HG03575 (cell line): Measurements from ENCODE around the gene SLC7A7.
"Not testable (repeated sequence)": the region's sequence is repeated elsewhere in the genome, so short reads cannot be mapped to it uniquely, and the experiment has no call there.

Experiments used
- ATAC-seq: cut with Tn5 transposase; IDR thresholded peaks from one replicate; pipeline ENCODE4 v1.9.1; 2021; ENCODE audit not compliant: unreplicated experiment, insufficient number of reproducible peaks, low FRiP score; ENCODE audit errors: extremely low read depth

The SLC7A7 gene

DNA sequence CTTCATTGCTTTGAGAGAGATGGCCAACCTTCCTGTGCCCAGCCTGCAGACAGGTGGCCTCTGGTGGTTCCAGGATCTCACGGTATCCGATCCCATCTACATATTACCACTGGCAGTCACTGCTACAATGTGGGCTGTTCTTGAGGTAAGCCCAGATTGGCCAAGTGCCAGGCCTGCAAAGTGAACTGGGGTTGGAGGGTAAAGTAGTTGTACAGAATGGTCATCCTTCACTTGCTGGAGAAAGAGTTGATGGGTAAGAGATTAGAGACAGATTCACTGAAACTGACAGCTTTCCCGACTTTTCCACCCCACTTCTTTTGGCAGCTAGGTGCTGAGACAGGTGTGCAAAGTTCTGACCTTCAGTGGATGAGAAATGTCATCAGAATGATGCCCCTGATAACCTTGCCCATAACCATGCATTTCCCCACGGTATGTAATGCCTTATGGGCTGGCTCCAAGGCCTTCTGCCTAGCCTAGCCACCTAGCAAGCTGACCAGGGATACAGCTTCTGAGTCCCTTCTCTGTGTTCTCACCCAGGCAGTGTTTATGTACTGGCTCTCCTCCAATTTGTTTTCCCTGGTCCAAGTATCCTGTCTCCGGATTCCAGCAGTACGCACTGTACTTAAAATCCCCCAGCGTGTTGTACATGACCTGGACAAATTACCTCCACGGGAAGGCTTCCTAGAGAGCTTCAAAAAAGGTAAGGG lies 44.6 kb downstream of the SLC7A7 start:
- no peak for ATAC-seq

DNA sequence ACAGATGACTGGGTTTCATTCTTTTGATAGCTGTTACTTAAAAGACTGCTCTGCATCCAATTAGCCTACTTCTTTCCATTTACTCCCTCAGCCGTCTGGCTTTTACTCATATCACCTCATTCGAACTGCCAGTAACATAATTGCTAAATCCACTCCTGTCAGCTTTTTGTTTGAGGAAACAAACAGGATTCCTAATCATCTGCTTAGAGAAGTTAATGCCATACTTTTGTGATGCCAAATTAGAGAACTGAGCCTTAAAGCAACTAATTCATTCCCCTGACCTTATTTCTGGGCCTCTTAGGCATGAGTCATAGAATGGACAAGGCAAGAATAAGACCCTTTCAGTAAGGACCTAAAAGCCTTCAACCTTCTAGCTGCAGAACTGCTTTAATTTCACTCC lies 45.9 kb downstream of the SLC7A7 start:
- no peak for ATAC-seq

DNA sequence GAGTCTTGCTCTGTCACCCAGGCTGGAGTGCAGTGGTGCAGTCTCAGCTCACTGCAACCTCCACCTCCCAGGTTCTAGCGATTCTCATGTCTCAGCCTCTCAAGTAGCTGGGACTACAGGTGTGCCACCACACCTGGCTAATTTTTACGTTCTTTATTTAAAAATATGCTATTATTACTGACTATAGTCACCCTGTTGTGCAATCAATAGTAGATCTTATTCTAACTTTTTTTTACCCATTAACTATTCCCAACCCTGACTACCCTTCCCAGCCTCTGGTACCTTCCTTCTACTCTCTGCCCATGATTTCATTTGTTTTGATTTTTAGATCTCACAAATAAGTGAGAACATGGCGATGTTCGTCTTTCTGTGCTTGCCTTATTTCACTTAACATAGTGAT lies 46.3 kb downstream of the SLC7A7 start:
- no peak for ATAC-seq

DNA sequence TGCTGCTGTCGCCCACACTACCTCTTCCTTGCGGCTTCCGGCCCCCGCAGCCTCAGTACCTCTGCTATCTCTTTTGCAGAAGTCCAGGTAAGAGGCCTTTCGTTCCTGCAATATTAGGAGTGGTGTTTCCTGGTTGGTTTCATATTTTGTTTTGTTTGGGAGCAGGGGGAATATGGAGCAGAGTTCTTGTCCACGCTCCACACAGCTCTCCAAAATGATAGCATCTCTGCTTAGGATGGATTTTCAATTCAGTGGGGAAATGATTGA lies 48.0 kb downstream of the SLC7A7 start:
- ATAC-seq: no peak

DNA sequence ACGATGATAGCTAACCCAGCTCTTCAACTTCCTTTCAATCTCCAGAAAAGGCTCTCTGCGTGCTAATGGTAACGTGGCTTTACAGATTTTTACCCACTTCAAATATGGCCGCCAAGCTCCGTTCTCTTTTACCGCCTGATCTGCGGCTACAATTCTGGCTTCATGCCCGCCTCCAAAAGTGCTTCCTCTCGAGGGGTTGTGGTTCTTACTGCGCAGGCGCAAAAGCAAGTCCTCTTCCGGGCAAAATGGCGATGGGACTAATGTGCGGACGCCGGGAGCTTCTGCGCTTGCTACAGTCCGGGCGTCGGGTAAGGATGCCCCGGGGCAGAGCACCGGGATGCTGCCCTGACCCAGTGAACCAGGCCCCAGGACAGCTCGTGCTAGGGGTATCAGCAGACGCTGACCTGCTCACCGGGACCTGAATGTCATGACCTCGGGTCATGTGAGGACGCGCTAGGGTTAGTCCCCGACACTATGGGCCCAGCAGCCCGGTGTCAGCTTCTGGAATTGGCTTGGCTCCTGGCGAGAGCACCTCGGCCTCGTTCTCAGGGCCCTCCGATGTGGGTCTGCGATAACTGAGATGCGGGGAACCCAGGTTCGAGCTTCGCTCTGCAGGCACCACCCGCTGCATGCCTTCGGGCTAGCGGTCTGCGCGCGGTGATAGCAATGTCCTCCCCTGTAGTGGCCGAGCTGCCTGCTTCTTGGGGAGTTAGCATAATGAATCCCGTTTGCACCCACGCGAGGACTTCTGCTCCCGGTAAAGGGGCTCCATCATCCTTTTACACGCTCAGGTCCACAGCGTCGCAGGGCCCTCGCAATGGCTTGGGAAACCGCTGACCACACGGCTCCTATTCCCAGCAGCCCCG lies 48.5 kb downstream of the SLC7A7 start, which contains the start of gene OXA1L:
OXA1L (plus strand) TSS at position 232 of the 866 bp plus-strand sequence; CDS start at position 246, 14 bp downstream.
- no peak for ATAC-seq

DNA sequence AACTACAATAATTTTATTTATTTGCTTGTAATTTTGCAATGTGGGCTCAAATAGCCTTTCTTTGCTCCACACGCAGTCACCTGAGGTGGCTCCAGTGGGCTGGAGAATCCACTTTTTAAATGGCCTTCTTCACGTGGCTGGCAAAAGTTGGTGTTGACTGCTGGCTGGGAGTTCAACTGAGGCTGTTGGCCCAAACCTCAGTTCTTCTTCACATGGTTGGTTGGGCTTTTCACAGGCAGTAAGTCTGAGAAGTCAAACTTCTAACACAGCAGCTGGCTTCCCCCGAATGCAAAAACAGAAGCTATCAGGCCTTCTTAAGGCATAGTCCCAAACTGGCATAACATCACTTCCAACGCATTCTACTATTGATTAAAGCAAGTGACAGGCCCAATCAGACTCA lies 50.9 kb downstream of the SLC7A7 start:
- ATAC-seq: no peak

DNA sequence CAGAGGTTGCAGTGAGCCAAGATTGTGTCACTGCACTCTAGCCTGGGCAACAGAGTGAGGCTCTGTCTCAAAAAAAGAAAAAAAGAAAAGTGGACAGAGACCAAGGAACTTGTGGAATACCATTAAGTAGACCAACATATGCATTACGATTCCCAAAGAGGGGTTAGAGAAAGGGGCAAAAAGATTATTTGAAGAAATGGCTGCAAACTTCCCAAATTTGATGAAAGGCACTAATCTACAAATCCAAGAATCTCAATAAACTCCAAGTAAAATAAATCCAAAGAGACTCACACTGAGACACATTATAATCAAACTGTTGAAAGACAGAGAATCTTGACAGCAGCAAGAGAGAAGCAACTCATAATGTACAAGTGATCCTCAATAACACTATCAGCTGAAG lies 53.5 kb downstream of the SLC7A7 start:
- no peak for ATAC-seq

DNA sequence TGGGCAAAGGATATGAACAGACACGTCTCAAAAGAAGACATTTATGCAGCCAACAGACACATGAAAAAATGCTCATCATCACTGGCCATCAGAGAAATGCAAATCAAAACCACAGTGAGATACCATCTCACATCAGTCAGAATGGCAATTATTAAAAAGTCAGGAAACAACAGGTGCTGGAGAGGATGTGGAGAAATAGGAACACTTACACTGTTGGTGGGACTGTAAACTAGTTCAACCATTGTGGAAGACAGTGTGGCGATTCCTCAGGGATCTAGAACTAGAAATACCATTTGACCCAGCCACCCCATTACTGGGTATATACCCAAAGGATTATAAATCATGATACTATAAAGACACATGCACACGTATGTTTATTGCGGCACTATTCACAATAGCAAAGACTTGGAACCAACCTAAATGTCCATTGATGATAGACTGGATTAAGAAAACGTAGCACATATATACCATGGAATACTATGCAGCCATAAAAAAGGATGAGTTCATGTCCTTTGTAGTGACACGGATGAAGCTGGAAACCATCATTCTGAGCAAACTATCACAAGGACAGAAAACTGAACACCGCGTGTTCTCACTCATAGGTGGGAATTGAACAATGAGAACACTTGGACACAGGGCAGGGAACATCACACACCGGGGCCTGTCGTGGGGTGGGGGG lies 57.1 kb downstream of the SLC7A7 start:
- not testable (repeated sequence) for ATAC-seq

DNA sequence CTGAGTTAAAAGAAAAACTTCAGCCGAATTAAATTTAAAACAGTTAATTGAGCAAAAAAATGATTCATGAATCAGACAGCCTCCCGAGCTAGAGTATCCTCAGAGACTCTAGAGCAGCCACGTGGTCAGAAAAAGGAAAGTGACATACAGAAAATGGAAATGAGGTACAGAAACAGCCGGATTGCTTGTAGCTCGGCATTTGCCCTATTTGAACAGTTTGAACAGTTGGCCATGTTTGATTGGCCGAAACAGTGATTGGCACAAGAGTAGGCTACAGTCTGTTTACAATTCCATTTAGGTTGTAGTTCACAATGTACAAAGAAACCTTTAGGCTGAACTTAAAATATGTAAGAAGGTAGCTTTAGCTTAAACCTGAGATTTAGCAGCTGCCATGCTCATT lies 61.6 kb downstream of the SLC7A7 start:
- no peak for ATAC-seq

DNA sequence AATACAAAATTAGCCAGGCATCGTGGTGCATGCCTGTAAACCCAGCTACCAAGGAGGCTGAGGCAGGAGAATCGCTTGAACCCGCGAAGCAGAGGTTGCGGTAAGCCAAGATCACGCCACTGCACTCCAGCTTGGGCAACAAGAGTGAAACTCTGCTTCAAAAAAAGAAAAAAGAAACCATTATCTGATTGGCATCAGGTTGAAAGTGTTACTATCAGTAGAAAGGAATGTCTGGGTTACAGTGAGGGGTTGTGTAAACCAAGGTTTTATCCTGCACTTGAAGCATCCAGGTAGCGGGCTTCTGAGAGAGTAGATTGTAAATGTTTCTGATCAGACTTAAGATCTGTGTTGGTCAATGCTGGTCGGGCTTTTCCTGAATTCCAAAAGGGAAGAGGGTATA lies 62.8 kb downstream of the SLC7A7 start:
- no peak for ATAC-seq

DNA sequence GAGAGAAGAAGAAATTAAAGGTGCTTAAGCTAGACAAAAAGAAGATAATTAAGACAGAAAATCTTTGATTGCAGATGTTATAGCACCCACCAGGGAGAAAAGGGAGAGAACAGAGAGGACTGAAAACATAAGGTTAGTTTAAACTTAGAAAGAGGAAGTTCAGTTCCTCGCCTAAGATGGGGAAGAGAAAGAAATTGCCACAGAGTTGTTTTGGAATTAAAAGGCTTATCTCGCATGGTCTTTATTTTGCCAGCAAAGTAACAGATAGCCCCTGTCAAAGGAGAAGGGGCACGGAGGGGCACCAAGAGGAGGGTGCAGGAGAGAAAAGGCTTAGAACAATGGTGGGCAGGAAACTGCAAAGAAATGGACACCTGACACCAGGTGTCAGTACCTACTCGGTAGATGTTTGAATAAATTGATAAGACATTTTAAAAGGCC lies 66.6 kb downstream of the SLC7A7 start:
- ATAC-seq: no peak

DNA sequence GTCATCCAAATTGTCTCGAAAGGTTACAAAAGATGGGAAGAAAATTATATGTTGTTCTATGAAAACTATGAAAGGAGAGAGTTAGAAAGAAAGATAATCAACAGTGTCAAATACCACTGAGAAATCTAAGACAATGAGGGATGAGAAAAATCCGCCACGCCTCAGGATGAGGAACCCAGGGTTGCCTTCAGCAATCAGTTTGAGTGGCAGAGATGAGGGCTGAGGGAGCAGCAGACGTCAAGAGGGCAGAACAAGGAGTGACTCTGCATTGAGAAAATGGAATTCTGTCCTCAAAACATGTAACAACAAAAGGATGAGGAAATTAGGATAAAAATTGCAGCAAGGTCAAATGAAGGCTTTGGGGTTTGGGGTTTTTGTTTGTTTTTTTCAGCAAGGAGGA lies 67.0 kb downstream of the SLC7A7 start:
- no peak for ATAC-seq

DNA sequence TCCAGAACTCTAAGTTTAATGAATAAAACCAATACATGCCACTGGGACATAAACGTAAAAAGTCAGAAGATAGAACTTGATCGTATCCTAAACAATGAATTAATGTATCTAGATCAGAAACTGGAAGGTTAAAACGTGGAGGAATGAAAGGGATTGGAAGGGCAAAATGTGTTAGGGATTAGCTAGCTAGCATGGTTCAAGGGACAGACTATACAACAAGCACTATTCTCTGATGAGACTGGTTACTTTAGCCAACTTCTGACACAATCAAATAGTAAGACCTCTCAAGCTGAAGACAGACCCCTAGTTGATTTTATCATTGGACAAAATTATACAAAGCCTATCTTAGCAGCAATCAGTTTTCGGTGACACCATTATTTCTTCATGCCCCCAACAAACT lies 67.5 kb downstream of the SLC7A7 start:
- no peak for ATAC-seq

DNA sequence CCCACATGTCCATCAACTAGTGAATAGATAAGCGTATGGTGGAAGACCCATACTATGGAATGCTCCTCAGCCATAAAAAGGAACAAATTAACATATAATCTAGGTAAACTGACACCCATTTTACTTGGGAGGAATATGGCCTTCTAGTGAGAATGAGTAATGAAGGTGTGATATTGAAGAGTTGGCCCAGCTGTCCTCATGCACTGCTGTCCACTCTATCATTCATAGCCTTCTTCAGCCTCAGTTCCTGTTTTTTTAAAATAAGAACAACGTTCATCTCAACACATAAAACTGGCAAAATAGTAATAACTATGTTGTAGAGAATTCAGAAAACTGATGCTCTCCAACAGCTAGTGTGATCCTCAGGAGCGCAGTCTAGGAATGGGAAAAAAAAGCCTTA lies 75.2 kb downstream of the SLC7A7 start:
- ATAC-seq: no peak

DNA sequence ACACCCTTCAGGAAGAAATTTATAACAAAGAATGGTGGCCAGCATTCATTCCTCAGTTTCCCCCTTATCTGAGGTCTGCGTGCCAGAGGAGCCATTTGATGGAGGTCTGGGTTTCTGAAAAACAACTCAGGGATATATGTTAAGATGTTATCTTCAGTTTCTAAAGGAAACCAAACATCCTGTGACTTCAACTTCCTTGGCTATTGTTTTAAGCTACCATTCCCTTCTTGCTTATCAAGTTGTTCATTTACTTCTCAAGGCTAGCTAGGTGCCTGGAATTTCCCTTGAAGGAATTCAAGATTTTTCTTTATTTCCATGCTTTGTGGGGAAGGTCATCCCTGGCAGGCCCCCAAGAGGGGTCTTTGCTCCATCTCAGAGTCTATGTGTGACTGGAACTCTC lies 75.8 kb downstream of the SLC7A7 start:
- ATAC-seq: no peak

DNA sequence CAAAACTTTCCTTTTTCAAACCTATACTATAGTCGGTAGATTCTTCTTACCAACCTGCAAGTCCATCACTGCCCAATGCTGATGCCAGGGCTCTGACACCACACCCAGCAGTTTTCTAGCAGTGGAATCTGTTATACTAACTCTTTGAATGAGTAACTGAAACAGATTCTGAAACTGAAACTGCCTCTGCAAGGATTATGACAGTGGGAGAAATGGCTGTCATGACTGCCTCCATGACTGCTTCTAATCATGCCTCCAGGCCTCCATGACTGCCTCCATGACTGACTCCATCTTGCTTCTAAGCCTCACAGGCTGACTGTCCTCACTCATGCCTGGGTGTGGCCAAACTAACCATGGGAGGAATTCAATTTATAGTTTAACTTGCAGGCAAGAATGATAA lies 78.2 kb downstream of the SLC7A7 start:
- no peak for ATAC-seq

DNA sequence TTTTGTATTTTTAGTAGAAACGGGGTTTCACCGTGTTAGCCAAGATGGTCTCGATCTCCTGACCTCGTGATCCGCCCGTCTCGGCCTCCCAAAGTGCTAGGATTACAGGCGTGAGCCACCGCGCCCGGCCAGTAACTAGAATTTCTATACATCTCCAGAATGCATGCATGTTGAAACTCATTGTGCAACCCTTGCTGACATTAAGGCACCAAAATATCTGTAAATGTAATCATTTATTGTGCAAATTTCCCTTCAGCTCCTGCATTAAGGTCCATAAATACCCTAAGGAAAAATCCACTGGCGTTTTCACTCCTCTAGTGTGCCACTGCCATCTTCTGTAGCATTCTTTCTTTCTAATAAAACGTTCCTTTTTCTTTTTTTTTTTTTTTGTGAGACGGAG lies 78.9 kb downstream of the SLC7A7 start:
- ATAC-seq: not testable (repeated sequence)

DNA sequence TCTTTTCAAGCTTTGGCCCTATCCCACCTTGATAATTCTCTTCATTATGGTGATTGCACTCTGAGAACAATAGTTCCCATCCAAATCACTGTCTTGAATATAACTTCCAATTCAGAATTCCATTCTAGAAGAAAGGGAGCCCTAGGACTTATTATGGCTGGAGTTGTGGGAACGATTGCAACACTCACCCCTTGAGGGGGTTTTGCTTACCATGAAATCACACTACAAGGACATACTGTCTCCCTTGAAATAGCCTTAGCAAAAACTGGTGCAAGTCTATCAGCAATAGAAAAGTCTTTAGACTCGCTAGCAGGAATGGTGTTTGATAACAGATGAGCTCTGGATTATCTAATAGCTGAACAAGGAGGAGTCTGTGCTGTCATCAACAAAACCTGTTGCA lies 80.1 kb downstream of the SLC7A7 start:
- no peak for ATAC-seq

DNA sequence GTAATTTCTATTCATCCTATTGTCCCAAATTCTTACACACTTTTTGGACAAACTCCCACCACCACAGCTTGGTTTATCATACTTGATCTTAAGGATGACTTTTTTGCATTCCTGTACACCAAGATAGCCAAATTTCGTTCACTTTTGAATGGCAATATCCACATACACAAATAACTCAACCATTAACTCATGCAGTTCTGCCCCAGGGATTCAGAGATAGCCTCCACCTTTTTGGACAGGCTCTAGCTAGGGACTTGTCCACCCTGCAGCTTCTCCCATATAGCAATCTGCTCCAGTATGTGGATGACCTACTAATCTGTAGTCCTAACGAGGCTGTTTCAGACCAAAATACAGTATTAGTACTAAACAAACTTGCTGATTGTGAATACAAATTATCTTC lies 81.4 kb downstream of the SLC7A7 start:
- ATAC-seq: no peak

DNA sequence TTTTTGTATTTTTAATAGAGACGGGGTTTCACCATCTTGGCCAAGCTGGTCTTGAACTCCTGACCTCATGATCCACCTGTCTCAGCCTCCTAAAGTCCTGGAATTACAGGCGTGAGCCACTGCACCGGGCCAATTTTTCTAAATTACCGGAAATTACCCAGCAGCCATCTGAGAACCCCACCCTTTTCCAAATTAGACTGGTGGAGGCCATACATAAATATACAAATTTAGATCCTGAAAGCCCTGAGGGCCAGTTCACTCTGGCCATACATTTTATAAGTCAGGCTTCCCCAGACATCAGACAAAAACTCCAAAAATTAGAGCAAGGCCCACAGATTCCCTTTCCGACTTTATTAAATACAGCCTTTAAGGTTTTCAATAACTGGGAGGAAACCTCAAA lies 83.2 kb downstream of the SLC7A7 start:
- not testable (repeated sequence) for ATAC-seq
